WTC11 (cell line): ENCODE measurements around the gene RAPGEF1. TPM values are rescaled to one million over a fixed set of nuclear protein-coding genes. Genes with fewer than 3 reads are reported as not detected.
A peak's percentile ranks its signal among the peaks of the same experiment; 100 is the strongest.

ENCODE experiments used
- ATAC-seq: fragments of 200-7000 bp; cut with Tn5 transposase; 2 replicates; pipeline ENCODE4 v1.10.0; 2021; ENCODE audit warnings: mild to moderate bottlenecking, moderate library complexity
- CTCF ChIA-PET: fragments of 300-600 bp; sonication (Branson Sonifier 250); formaldehyde crosslinking; loops from one replicate; lab custom pipeline; 2021; ENCODE audit warnings: antibody characterized with exemption; lab: Charles Lee
- POLR2A ChIA-PET: fragments of 350-600 bp; sonication (Branson Sonifier 250); formaldehyde crosslinking; loops from one replicate; lab custom pipeline; 2021; ENCODE audit warnings: antibody characterized with exemption; lab: Charles Lee
- DNase-seq: peaks from one replicate; pipeline ENCODE4 v3.0.0; 2021; ENCODE audit warnings: low spot score
- H3K27ac Mint-ChIP-seq: 2 replicates; pipeline ENCODE4 v1.8.0; 2021; ENCODE audit warnings: mixed read lengths
- H3K27me3 Mint-ChIP-seq: 2 replicates; pipeline ENCODE4 v1.8.0; 2021; ENCODE audit warnings: low read depth, mild to moderate bottlenecking, moderate library complexity, mixed read lengths
- H3K36me3 Mint-ChIP-seq: 2 replicates; pipeline ENCODE4 v1.8.0; 2021; ENCODE audit warnings: mixed read lengths
- H3K4me1 Mint-ChIP-seq: 2 replicates; pipeline ENCODE4 v1.8.0; 2022; ENCODE audit warnings: mixed read lengths
- H3K4me3 Mint-ChIP-seq: 2 replicates; pipeline ENCODE4 v1.8.0; 2021; ENCODE audit warnings: mild to moderate bottlenecking, moderate library complexity, mixed read lengths
- H3K9me3 Mint-ChIP-seq: 2 replicates; pipeline ENCODE4 v1.8.0; 2021; ENCODE audit warnings: mixed read lengths
- AR ChIP-seq: fragments of 250-450 bp; sonication (Bioruptor Pico); IDR thresholded peaks from 2 replicates; pipeline ENCODE4 v1.9.0; 2021; ENCODE audit warnings: mild to moderate bottlenecking
- CDX4 ChIP-seq: fragments of 250-450 bp; sonication (Bioruptor Pico); IDR thresholded peaks from 2 replicates; pipeline ENCODE4 v1.9.0; 2021; ENCODE audit warnings: moderate library complexity, mild to moderate bottlenecking, inconsistent platforms, borderline replicate concordance
- CTCF ChIP-seq: fragments of 200-600 bp; IDR thresholded peaks from 2 replicates; pipeline ENCODE4 v1.8.0; 2022; ENCODE audit warnings: antibody characterized with exemption
- E2F4 ChIP-seq: sonication (generic); formaldehyde crosslinking; IDR thresholded peaks from 2 replicates; pipeline ENCODE4 v1.8.1; 2022; ENCODE audit warnings: low read depth, mild to moderate bottlenecking, moderate library complexity, missing genetic modification reagents, borderline replicate concordance
- E2F5 ChIP-seq: sonication (generic); formaldehyde crosslinking; IDR thresholded peaks from 2 replicates; pipeline ENCODE4 v1.8.1; 2022; ENCODE audit warnings: mild to moderate bottlenecking, moderate library complexity, missing genetic modification reagents
- FOXP1 ChIP-seq: sonication (generic); formaldehyde crosslinking; IDR thresholded peaks from 2 replicates; pipeline ENCODE4 v1.8.0; 2022; ENCODE audit warnings: missing genetic modification reagents, mild to moderate bottlenecking, moderate library complexity, borderline replicate concordance
- NR3C1 ChIP-seq: sonication (generic); formaldehyde crosslinking; conservative IDR thresholded peaks from 2 replicates; pipeline ENCODE4 v1.8.1; 2023; ENCODE audit warnings: low read depth, mild to moderate bottlenecking, missing genetic modification reagents
- STAT6 ChIP-seq: sonication (generic); formaldehyde crosslinking; conservative IDR thresholded peaks from 2 replicates; pipeline ENCODE4 v1.8.1; 2023; ENCODE audit warnings: mild to moderate bottlenecking, low read depth, missing genetic modification reagents, moderate library complexity
- TP53 ChIP-seq: sonication (generic); formaldehyde crosslinking; IDR thresholded peaks from 2 replicates; pipeline ENCODE4 v1.8.1; 2023; ENCODE audit warnings: mild to moderate bottlenecking, missing genetic modification reagents
- ZNF423 ChIP-seq: fragments of 250-450 bp; sonication (Bioruptor Pico); IDR thresholded peaks from 2 replicates; pipeline ENCODE4 v2.1.2; 2022; ENCODE audit warnings: mild to moderate bottlenecking, moderate library complexity
- total RNA-seq: library from RNA; stranded (reverse); gene quantifications from 3 replicates; pipeline ENCODE4 v1.2.3, GENCODE V29; 2021

RAPGEF1 gene
- total RNA-seq, 1 experiment from 2014 or later: 66.2 TPM

- ATAC-seq: no peak
- TF ChIP-seq FOXP1 (CRISPR knock-in tag) (no peak), ZNF423 (CRISPR knock-in tag) (no peak), AR (no peak), E2F4 (CRISPR knock-in tag) (no peak), CDX4 (CRISPR knock-in tag) (no peak), E2F5 (CRISPR knock-in tag) (no peak), TP53 (no peak)
- TF ChIP-seq, all 79 proteins: peak for 0
- no peak overlapping the region for H3K27ac Mint-ChIP-seq
- H3K4me3 Mint-ChIP-seq: no peak overlapping the region
- no peaks in the 10 kb centered on the region for H3K9me3 Mint-ChIP-seq
- POLR2A ChIA-PET: no interaction called here
- no peak for DNase-seq
- H3K36me3 Mint-ChIP-seq: peaks cover 13% of the 10 kb centered on the region
- no peaks in the 10 kb centered on the region for H3K4me1 Mint-ChIP-seq
- CTCF ChIA-PET: interaction anchor here (1.4 to 2.8 kb wide), 2 partner anchors 13 to 30 kb away, joined by 3 to 7 read pairs; no protein-coding TSS in a partner anchor
- H3K27me3 Mint-ChIP-seq: no peaks in the 10 kb centered on the region
Measured at GRCh38 chr9:131578731-131579504, 161.0 kb downstream of the RAPGEF1 start.

GRCh38 chr9:131578021-131578420, 161.9 kb downstream of the RAPGEF1 start:
- DNase-seq (no peak), ATAC-seq (no peak)
- no peak for TF ChIP-seq NR3C1 (CRISPR knock-in tag)
- H3K27me3 Mint-ChIP-seq: no peaks in the 10 kb centered on the region
- peak overlapping the region; percentile 45; the same call in 1 of the 2 replicates for H3K27ac Mint-ChIP-seq
- CTCF ChIA-PET: interaction anchor here (2.8 kb wide), 1 partner anchor 13 kb away, joined by 7 read pairs; no protein-coding TSS in a partner anchor
- POLR2A ChIA-PET: no interaction called here
- no peaks in the 10 kb centered on the region for H3K4me1 Mint-ChIP-seq
- no peak overlapping the region for H3K4me3 Mint-ChIP-seq
- peaks cover 13% of the 10 kb centered on the region for H3K36me3 Mint-ChIP-seq
- H3K9me3 Mint-ChIP-seq: no peaks in the 10 kb centered on the region

GRCh38 chr9:131577005-131578000, 162.6 kb downstream of the RAPGEF1 start:
- POLR2A ChIA-PET: no interaction called here
- Mint-ChIP-seq H3K27me3 (no peaks in the 10 kb centered on the region), H3K9me3 (no peaks in the 10 kb centered on the region), H3K4me1 (no peaks in the 10 kb centered on the region)
- TF ChIP-seq CTCF: 0 out of 2 replicates have a peak, but pooled peaks have one; percentile 12
- TF ChIP-seq STAT6 (CRISPR knock-in tag): no peak
- TF ChIP-seq, all 79 proteins: peak for 1
- ATAC-seq (no peak), DNase-seq (no peak)
- Mint-ChIP-seq H3K36me3 (peaks cover 13% of the 10 kb centered on the region), H3K27ac (no peak overlapping the region; the same call in none of the 2 replicates), H3K4me3 (no peak overlapping the region)
- CTCF ChIA-PET: interaction anchor here (0.5 to 2.8 kb wide), 5 partner anchors 14 to 178 kb away, joined by 3 to 7 read pairs (median 3); no protein-coding TSS in a partner anchor
